ENCODE data around the gene EED.
"Not testable (repeated sequence)": the region's sequence is repeated elsewhere in the genome, so short reads cannot be mapped to it uniquely, and the experiment has no call there.

Gene EED

DNA sequence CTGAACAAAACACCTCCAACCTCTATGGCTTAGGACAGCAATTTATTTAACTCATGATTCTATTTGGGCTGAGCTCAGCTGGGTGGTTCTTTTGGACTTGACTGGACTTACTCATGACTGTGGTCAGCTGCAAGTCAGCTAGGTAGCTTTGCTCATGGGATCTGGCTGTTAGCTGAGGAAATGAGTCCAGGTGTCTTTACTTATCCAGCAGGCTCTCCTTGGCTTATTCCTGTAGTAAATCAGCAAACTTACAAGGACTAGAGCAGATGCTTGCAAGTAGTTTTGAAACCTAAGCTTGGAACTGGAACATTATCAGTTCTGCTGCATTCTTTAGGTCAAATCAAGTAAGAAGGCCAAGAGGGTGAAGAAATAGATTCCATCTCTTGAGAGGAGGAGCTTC lies 49.5 kb downstream of the EED start:
- DNase-seq: no peak

DNA sequence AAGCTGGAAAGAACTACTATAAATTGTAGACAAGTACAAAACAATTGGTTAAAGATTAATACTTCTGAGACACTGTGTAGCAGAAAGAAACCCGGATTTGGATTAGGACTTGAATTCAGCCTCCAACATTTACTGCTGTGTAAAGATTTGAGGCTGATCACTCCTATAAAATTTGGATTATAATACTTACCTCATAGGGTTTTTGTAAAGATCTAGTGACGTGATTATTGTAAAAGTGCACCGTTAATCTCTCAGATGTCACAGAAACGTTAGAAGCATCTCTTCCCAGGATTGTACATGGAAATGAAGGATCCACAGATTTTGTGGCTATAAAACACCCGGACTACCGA lies 57.2 kb downstream of the EED start:
- DNase-seq: no peak

DNA sequence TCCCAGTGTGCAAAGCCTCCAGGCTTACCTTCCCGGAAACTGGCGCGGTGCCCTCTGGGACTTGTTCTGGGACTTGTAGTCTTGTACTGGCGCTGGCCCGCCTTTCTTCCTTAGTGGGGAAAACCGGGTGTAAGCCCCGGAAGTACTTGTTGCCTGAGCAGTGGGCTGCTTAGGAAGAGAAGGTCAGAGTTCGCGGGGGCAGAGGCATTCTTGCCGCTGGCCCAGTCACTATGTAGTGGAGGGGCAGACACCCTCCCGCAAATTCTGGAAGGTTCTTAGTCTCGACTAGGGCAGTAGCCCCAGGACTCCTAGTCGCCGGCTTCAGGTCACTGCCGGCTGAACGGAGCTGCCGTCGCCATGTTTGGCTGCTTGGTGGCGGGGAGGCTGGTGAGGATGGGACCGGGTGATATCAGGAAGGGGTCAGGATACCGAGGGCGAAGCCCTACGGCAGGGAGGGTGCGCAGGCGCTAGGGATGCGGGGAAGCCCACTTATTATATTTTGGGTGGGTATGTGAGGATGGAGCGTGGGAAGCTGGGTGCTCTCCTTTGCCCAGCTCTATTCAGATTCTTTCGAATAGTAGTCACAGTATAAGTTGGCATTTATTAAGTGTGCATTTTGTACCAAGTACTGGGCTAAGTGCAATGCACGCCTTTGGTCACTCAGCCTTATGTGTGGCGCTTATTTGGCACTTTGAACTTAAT lies 57.7 kb downstream of the EED start, which contains the start of gene HIKESHI:
TSS of gene HIKESHI (plus strand) at position 149 of the 702 bp plus-strand sequence. CDS start at position 358, 209 bp downstream.
- peak; percentile 89 to 90 for DNase-seq

DNA sequence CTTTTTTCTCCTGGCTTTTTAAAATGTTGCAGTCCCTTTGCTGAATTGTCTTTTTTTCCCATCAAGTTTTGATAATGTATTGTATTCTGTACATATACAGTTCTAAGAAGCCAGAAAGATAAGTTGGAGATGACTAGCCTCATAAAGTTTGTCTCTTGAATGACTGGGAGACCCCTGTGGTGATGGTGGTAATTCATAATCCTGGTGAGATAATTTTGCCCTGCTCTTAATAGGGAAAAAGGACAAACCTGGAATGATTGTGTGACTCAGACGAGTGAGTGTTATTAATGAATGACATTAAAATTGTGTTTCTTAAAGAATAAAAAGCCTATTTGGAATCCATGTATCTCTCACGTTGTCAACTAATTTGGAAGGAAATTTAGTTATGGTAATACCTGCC lies 58.7 kb downstream of the EED start:
- DNase-seq: no peak

DNA sequence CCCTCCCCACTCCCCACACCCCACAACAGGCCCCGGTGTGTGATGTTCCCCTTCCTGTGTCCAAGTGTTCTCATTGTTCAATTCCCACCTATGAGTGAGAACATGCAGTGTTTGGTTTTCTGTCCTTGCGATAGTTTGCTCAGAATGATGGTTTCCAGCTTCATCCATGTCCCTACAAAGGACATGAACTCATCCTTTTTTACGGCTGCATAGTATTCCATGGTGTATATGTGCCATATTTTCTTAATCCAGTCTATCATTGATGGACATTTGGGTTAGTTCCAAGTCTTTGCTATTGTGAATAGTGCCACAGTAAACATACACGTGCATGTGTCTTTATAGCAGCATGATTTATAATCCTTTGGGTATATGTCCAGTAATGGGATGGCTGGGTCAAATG lies 64.2 kb downstream of the EED start:
- DNase-seq: not testable (repeated sequence)

DNA sequence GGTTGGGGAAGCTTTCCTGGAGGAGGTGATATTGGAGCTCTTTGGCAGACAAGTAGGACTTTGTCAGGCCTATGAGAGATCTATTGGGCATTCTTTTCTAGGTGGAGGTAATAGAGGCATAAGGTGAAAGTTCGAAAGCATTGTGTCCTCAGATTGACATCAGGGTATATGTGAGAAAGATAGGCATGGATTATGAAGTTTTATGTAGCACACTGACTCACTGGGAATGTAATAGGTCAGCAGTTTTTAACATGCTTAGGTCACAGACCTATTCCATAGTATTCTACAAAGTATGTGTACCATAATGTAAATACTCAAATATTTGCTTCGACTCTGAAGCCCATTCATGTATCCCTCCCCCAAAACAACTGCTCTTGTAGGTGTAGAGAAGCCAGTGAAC lies 69.2 kb downstream of the EED start:
- no peak for DNase-seq

DNA sequence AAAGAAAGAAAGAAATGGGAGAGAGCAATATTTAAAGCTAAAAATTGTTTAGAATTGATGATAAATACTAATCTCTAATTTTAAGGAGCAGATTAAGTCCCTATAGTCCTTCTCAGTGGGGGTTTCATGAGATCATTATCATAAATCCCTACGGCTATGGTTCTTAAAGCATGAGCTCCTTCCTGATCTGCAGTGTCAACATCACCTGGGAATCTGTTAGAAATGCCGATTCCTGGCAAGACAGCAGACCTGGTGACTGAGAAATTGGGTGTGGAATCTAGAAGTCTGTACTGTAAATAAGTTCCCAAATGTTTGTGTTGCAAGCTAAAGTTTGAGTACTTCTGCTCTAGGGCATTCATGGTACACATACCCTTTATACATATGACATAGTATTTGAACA lies 70.1 kb downstream of the EED start:
- DNase-seq: no peak
